HepG2 (cell line): ENCODE results near the gene TGM3. TPM values are rescaled to one million over a fixed set of nuclear protein-coding genes. Genes with fewer than 3 reads are reported as not detected.

ENCODE experiments used
- ATAC-seq: fragments of 200-7000 bp; cut with Tn5 transposase; 3 replicates; pipeline ENCODE4 v1.9.1; 2020; ENCODE audit warnings: mild to moderate bottlenecking, moderate library complexity
- BruUV-seq: library from RNA; stranded (reverse); fragments of 400-500 nt; replicated peaks from 2 replicates; lab custom pipeline; 2021; lab: Mats Ljungman, UMichigan
- CTCF ChIA-PET: fragments of 300-600 bp; formaldehyde crosslinking; extraction: SDS; loops from one replicate; lab custom pipeline; 2021; ENCODE audit warnings: low total read pairs, inconsistent platforms, low intra/inter-chr PET ratio; lab: Yijun Ruan, JAX
- POLR2A ChIA-PET: fragments of 350-600 bp; sonication (Branson Sonifier 250); formaldehyde crosslinking; loops from one replicate; lab custom pipeline; 2020; ENCODE audit warnings: antibody characterized with exemption, inconsistent platforms; lab: Yijun Ruan, JAX
- DNase-seq: peaks from one replicate; pipeline ENCODE4 v3.0.0-alpha.2; 2015; ENCODE audit warnings: low spot score
- FAIRE-seq: peaks from 3 replicates; lab custom pipeline; 2011; peaks lifted over from hg19 to GRCh38; lab: Jason Lieb, UNC
- H2AFZ ChIP-seq: one replicate; pipeline ENCODE4 v1.6.1; 2011; ENCODE audit warnings: low read length, inconsistent platforms
- H3K27ac ChIP-seq: fragments of 300-600 bp; 3 replicates; pipeline ENCODE4 v1.8.0; 2011; ENCODE audit warnings: mixed run types, mild to moderate bottlenecking, mixed read lengths, low read length, inconsistent platforms; ENCODE audit not compliant: insufficient read depth; ENCODE audit errors: extremely low read length
- H3K27me3 ChIP-seq, 2 experiments: fragments of 200-600 bp in 1 of 2; 2 replicates in 1 of 2; 3 replicates in 1 of 2; pipeline versions ENCODE4 v1.6.0 to v1.8.0; 2011; ENCODE audit warnings: low read length in 2 of 2, mild to moderate bottlenecking in 2 of 2, moderate library complexity in 2 of 2, inconsistent platforms in 1 of 2; ENCODE audit not compliant: insufficient read depth in 2 of 2, control insufficient read depth in 1 of 2
- H3K36me3 ChIP-seq, 2 experiments: fragments of 200-600 bp in 1 of 2; replicated peaks in 1 of 2; 2 replicates in 1 of 2; 3 replicates in 1 of 2; pipeline versions ENCODE4 v1.5.1 to v1.8.0; 2011; ENCODE audit warnings: low read length in 2 of 2, inconsistent platforms in 1 of 2; ENCODE audit not compliant: insufficient read depth in 2 of 2, control insufficient read depth in 1 of 2
- H3K4me1 ChIP-seq: 2 replicates; pipeline ENCODE4 v1.5.1; 2012; ENCODE audit warnings: low read length, inconsistent platforms; ENCODE audit not compliant: insufficient read depth
- H3K4me2 ChIP-seq: 2 replicates; pipeline ENCODE4 v1.6.0; 2011; ENCODE audit warnings: low read depth, low read length, inconsistent platforms
- H3K4me3 ChIP-seq, 3 experiments: fragments of 200-600 bp in 1 of 3; sonication (generic), shearing (Covaris generic) in 1 of 3; replicated peaks in 1 of 3; 2 replicates each; pipeline ENCODE4 v1.5.1; 2011 to 2016; ENCODE audit warnings: low read length in 3 of 3, inconsistent platforms in 2 of 3, low read depth in 2 of 3, mild to moderate bottlenecking in 2 of 3, control low read depth in 1 of 3, mixed read lengths in 1 of 3; ENCODE audit not compliant: insufficient read depth in 1 of 3
- H3K79me2 ChIP-seq: one replicate; pipeline ENCODE4 v1.6.1; 2011; ENCODE audit warnings: low read length, inconsistent platforms; ENCODE audit not compliant: insufficient read depth
- H3K9ac ChIP-seq: 2 replicates; pipeline ENCODE4 v1.6.0; 2011; ENCODE audit warnings: mild to moderate bottlenecking, low read depth, low read length, inconsistent platforms; ENCODE audit not compliant: insufficient read depth
- H3K9me3 ChIP-seq: 2 replicates; pipeline ENCODE4 v1.5.1; 2012; ENCODE audit warnings: mild to moderate bottlenecking, low read length
- H4K20me1 ChIP-seq: 2 replicates; pipeline ENCODE4 v1.6.0; 2011; ENCODE audit warnings: inconsistent platforms, mild to moderate bottlenecking, low read length, moderate library complexity; ENCODE audit not compliant: insufficient read depth
- DNMT1 ChIP-seq: sonication (generic); formaldehyde crosslinking; IDR thresholded peaks from 2 replicates; pipeline ENCODE4 v1.5.1; 2020; ENCODE audit warnings: mild to moderate bottlenecking, missing genetic modification reagents
- HNRNPK ChIP-seq: fragments of 200-400 bp; formaldehyde crosslinking; IDR thresholded peaks from 2 replicates; pipeline ENCODE4 v1.6.1; 2018; ENCODE audit warnings: low read length, low read depth, moderate library complexity, mild to moderate bottlenecking; ENCODE audit not compliant: poor library complexity, severe bottlenecking
- KDM1A ChIP-seq: IDR thresholded peaks from 2 replicates; pipeline ENCODE4 v1.6.1; 2016; ENCODE audit warnings: missing compliant biosample characterization
- KLF6 ChIP-seq: IDR thresholded peaks from 2 replicates; pipeline ENCODE4 v1.8.0; 2016; ENCODE audit warnings: missing biosample characterization, missing genetic modification reagents
- MAF1 ChIP-seq: sonication (generic); formaldehyde crosslinking; IDR thresholded peaks from 2 replicates; pipeline ENCODE4 v1.5.0; 2020; ENCODE audit warnings: missing genetic modification reagents, borderline replicate concordance
- MAFF ChIP-seq: IDR thresholded peaks from 2 replicates; pipeline ENCODE4 v1.6.1; 2011; ENCODE audit warnings: low read depth, low read length, improper control_type of control experiment
- MAFK ChIP-seq, 2 experiments: IDR thresholded peaks in 1 of 2; conservative IDR thresholded peaks in 1 of 2; 2 replicates each; pipeline ENCODE4 v1.6.1; 2011; ENCODE audit warnings: improper control_type of control experiment in 2 of 2, low read length in 2 of 2
- POLR2AphosphoS5 ChIP-seq: IDR thresholded peaks from 2 replicates; pipeline ENCODE4 v1.6.1; 2012; ENCODE audit warnings: low read depth, low read length
- ZFP1 ChIP-seq: IDR thresholded peaks from 2 replicates; pipeline ENCODE4 v1.6.1; 2016
- ZNF724P ChIP-seq: sonication (generic); formaldehyde crosslinking; IDR thresholded peaks from 2 replicates; pipeline ENCODE4 v1.8.0; 2022; ENCODE audit warnings: missing genetic modification reagents, borderline replicate concordance
- WGBS: methylation state at CpG from one replicate; pipeline ENCODE4 v1.1.6; 2017; ENCODE audit warnings: low lambda C conversion rate; 5-methylcytosine and 5-hydroxymethylcytosine counted together
- in situ Hi-C: cut with HindIII; loops from 2 replicates; pipeline ENCODE4 v1.10.0; 2017; ENCODE audit warnings: low pct_unique_long_range_greater_than_20kb; ENCODE audit not compliant: extremely low pct_ligation_motif_present
- intact Hi-C: fragments of 100-400 bp; cut with micrococcal nuclease; formaldehyde crosslinking; loops from one replicate; pipeline ENCODE4 v1.10.0; 2022; ENCODE audit not compliant: unreplicated experiment
- polyA plus RNA-seq, 8 experiments: library from polyadenylated mRNA; depleted of rRNA in 3 of 8; stranded (reverse) in 7 of 8; unstranded in 1 of 8; fragments of >200 nt; fragmentation: Illumina TruSeq in 4 of 8; extraction: Trizol in 4 of 8; gene quantifications; 2 replicates each; pipeline versions ENCODE4 v1.2.1 to v1.2.3, GENCODE V29; 2011 to 2016; ENCODE audit warnings: low read depth in 4 of 8, missing spikeins in 1 of 8, mixed read lengths in 1 of 8; ENCODE audit not compliant: insufficient read depth in 1 of 8
- total RNA-seq, 5 experiments: library from RNA; depleted of rRNA; stranded (reverse); fragments of >200 nt; fragmentation: Illumina TruSeq; extraction: Trizol; gene quantifications; 2 replicates each; pipeline ENCODE4 v1.2.3, GENCODE V29; 2016; ENCODE audit warnings: low read depth in 1 of 5

TGM3 gene
- total and polyA plus RNA-seq, 2 of the 13 experiments (the other 11 are each of a cell fraction or from before 2014, with no cell fraction given) = not detected

DNA sequence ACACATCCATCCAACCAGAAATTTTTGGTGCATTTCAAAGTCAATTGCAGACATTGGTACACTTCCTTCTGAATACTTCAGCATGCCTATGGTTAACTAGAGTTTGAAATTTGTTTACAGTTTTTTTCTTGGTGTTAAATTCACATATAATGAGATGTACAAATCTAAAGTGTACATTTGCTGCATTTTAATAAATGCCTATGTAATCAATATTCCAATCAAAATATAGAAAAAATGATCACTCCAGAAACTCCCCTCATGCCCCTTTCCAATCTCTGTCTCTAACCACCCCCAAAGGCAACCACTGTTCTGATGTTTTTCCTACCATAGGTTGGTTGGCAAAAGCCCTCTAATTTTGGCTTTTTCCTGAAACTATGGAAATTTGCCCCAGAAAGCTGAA, 77.3 kb downstream of the TGM3 start:
- H3K4me1 ChIP-seq = no peaks in the 10 kb centered on the region
- H3K4me2 ChIP-seq = no peak overlapping the region
- no peak overlapping the region for H3K9ac ChIP-seq
- intact Hi-C loops = no loop called here
- DNase-seq = no peak
- no peak for FAIRE-seq
- no peaks in the 10 kb centered on the region for H3K36me3 ChIP-seq
- H3K27ac ChIP-seq = no peak overlapping the region
- no peaks in the 10 kb centered on the region for H4K20me1 ChIP-seq
- H3K79me2 ChIP-seq = no peaks in the 10 kb centered on the region
- peaks cover 7% of the 10 kb centered on the region; the same call in 1 of the 2 replicates for H3K9me3 ChIP-seq
- ChIA-PET POLR2A (no interaction called here), CTCF (no interaction called here)
- in situ Hi-C loops = no loop called here
- H3K27me3 ChIP-seq = peaks cover 3 to 10% of the 10 kb centered on the region in 2 experiments; a peak in 2 of 5 replicates
- TF ChIP-seq HNRNPK = peak; percentile 35
- TF ChIP-seq POLR2AphosphoS5 = no peak
- no peak for TF ChIP-seq ZFP1
- peak; percentile 49 to 80; a peak in 3 of 4 replicates for TF ChIP-seq MAFK (conservative IDR thresholded peaks at IDR 0.05 in 1 of 2, IDR thresholded peaks at IDR 0.05 in 1 of 2; ENCODE audit: low read length in 2 of 2)
- TF ChIP-seq MAFF = peak; percentile 47; the same call in 1 of the 2 replicates
- no peak for TF ChIP-seq ZNF724P (CRISPR knock-in tag)
- H3K4me3 ChIP-seq = no peak overlapping the region
- no peak for ATAC-seq
- BruUV-seq = no TSS peak
- H2AFZ ChIP-seq = no peak overlapping the region

GRCh38 chr20:2374346-2375125, 78.7 kb downstream of the TGM3 start:
- Histone ChIP-seq H4K20me1 (no peaks in the 10 kb centered on the region), H3K79me2 (no peaks in the 10 kb centered on the region), H3K27me3 (peaks cover 3 to 16% of the 10 kb centered on the region in 2 experiments; a peak in 3 of 5 replicates), H3K36me3 (no peaks in the 10 kb centered on the region), H3K9ac (no peak overlapping the region), H3K27ac (no peak overlapping the region), H3K4me3 (no peak overlapping the region), H3K9me3 (no peaks in the 10 kb centered on the region), H2AFZ (no peak overlapping the region), H3K4me2 (no peak overlapping the region), H3K4me1 (no peaks in the 10 kb centered on the region)
- no peak; the same call in 2 of the 3 replicates for ATAC-seq
- BruUV-seq = no TSS peak
- WGBS = 4% methylated on average over 9 of the region's 9 CpGs
- TF ChIP-seq DNMT1 (CRISPR knock-in tag) = no peak
- no peak for TF ChIP-seq KDM1A (CRISPR knock-in tag)
- TF ChIP-seq KLF6 (CRISPR knock-in tag) = no peak
- TF ChIP-seq MAF1 (CRISPR knock-in tag) = no peak
- FAIRE-seq = no peak
- in situ Hi-C loops (no loop called here), intact Hi-C loops (no loop called here)
- no peak for DNase-seq
- ChIA-PET CTCF (no interaction called here), POLR2A (no interaction called here)
